Liver (tissue), 9 donors: ENCODE measurements around the gene SDK2. TPM values are rescaled to one million over a fixed set of nuclear protein-coding genes. Genes with fewer than 3 reads are reported as not detected.
"Not testable (repeated sequence)": the region's sequence is repeated elsewhere in the genome, so short reads cannot be mapped to it uniquely, and the experiment has no call there.

Experiments used
- DNase-seq: peaks from one replicate; pipeline ENCODE4 v3.0.0-alpha.2; 2017; ENCODE audit warnings: low spot score
- H3K27ac ChIP-seq, 2 donors: one replicate each; pipeline ENCODE4 v1.7.0; 2013; ENCODE audit warnings: inconsistent platforms in 2 of 2, low read length in 2 of 2, control low read depth in 1 of 2, low read depth in 1 of 2, mild to moderate bottlenecking in 1 of 2
- H3K27me3 ChIP-seq, 4 donors: one replicate each; pipeline versions ENCODE4 v1.6.1 to v1.7.0; 2013; ENCODE audit warnings: low read length in 3 of 4, inconsistent platforms in 1 of 4, mild to moderate bottlenecking in 1 of 4, moderate library complexity in 1 of 4; ENCODE audit not compliant: control insufficient read depth in 4 of 4, insufficient read depth in 4 of 4
- H3K36me3 ChIP-seq, 4 donors: one replicate each; pipeline versions ENCODE4 v1.6.1 to v1.7.0; 2013; ENCODE audit warnings: low read length in 3 of 4, mild to moderate bottlenecking in 3 of 4, low read depth in 1 of 4, moderate library complexity in 1 of 4; ENCODE audit not compliant: control insufficient read depth in 4 of 4, insufficient read depth in 3 of 4
- H3K4me1 ChIP-seq, 4 donors: one replicate each; pipeline versions ENCODE4 v1.6.1 to v1.7.0; 2013; ENCODE audit warnings: low read length in 3 of 4, mild to moderate bottlenecking in 3 of 4, moderate library complexity in 1 of 4; ENCODE audit not compliant: control insufficient read depth in 4 of 4, insufficient read depth in 4 of 4
- H3K4me3 ChIP-seq, 3 donors: one replicate each; pipeline versions ENCODE4 v1.6.1 to v1.7.0; 2013; ENCODE audit warnings: low read length in 3 of 3, control low read depth in 1 of 3, low read depth in 1 of 3, mild to moderate bottlenecking in 1 of 3
- H3K9ac ChIP-seq, 2 donors: one replicate each; pipeline ENCODE4 v1.7.0; 2013; ENCODE audit warnings: low read length in 2 of 2, mild to moderate bottlenecking in 2 of 2, moderate library complexity in 2 of 2, control low read depth in 1 of 2, low read depth in 1 of 2
- H3K9me3 ChIP-seq, 4 donors: one replicate each; pipeline versions ENCODE4 v1.6.1 to v1.7.0; 2013; ENCODE audit warnings: low read length in 3 of 4; ENCODE audit not compliant: control insufficient read depth in 4 of 4
- EGR1 ChIP-seq, 2 donors: IDR thresholded peaks; 2 replicates each; pipeline ENCODE4 v1.6.1; 2016 to 2018; ENCODE audit warnings: antibody characterized with exemption in 2 of 2, low read depth in 2 of 2
- GABPA ChIP-seq, 2 donors: IDR thresholded peaks in 1 of 2; conservative IDR thresholded peaks in 1 of 2; 2 replicates each; pipeline ENCODE4 v1.6.1; 2016; ENCODE audit warnings: antibody characterized with exemption in 2 of 2, mild to moderate bottlenecking in 1 of 2, moderate library complexity in 1 of 2
- HNF4A ChIP-seq, 2 donors: conservative IDR thresholded peaks; 2 replicates each; pipeline ENCODE4 v1.6.1; 2016; ENCODE audit warnings: antibody characterized with exemption in 2 of 2, mild to moderate bottlenecking in 2 of 2
- HNF4G ChIP-seq: IDR thresholded peaks from 2 replicates; pipeline ENCODE4 v1.6.1; 2016; ENCODE audit warnings: antibody characterized with exemption
- JUND ChIP-seq, 2 donors: IDR thresholded peaks; 2 replicates each; pipeline ENCODE4 v1.6.1; 2016; ENCODE audit warnings: antibody characterized with exemption in 2 of 2
- NR2F2 ChIP-seq: IDR thresholded peaks from 2 replicates; pipeline ENCODE4 v1.6.1; 2016; ENCODE audit warnings: antibody characterized with exemption
- RAD21 ChIP-seq, 2 donors: IDR thresholded peaks; 2 replicates each; pipeline ENCODE4 v1.6.1; 2016; ENCODE audit warnings: antibody characterized with exemption in 2 of 2, mild to moderate bottlenecking in 2 of 2
- RXRA ChIP-seq, 2 donors: IDR thresholded peaks; 2 replicates each; pipeline ENCODE4 v1.6.1; 2017 to 2018; ENCODE audit warnings: antibody characterized with exemption in 2 of 2, mild to moderate bottlenecking in 1 of 2
- SP1 ChIP-seq: IDR thresholded peaks from 2 replicates; pipeline ENCODE4 v1.6.1; 2018; ENCODE audit warnings: antibody characterized with exemption, mild to moderate bottlenecking
- TAF1 ChIP-seq: conservative IDR thresholded peaks from 2 replicates; pipeline ENCODE4 v1.6.1; 2016; ENCODE audit warnings: antibody characterized with exemption, mild to moderate bottlenecking
- YY1 ChIP-seq: IDR thresholded peaks from 2 replicates; pipeline ENCODE4 v1.6.1; 2016; ENCODE audit warnings: antibody characterized with exemption, mild to moderate bottlenecking
- WGBS: extraction: QIAGEN DNeasy Blood & Tissue Kit; methylation state at CpG from one replicate; pipeline ENCODE4 v1.1.7; 2013; 5-methylcytosine and 5-hydroxymethylcytosine counted together
- polyA plus RNA-seq, 2 donors: library from polyadenylated mRNA; stranded (reverse) in 1 of 2; unstranded in 1 of 2; fragments of 200-250 nt in 1 of 2; fragments of >200 nt in 1 of 2; fragmentation: Nextera tagmentation in 1 of 2; extraction: Ambion mirVana in 1 of 2; gene quantifications; one replicate each; pipeline versions ENCODE4 v1.2.1 to v1.2.3, GENCODE V29; 2013 to 2015
- total RNA-seq, 2 donors: library from RNA; depleted of rRNA; stranded (reverse); fragments of >200 nt; gene quantifications; one replicate each; pipeline ENCODE4 v1.2.3, GENCODE V29; 2014
- TF ChIP-seq, protein P1 (sequence below): IDR thresholded peaks from 2 replicates; pipeline ENCODE4 v1.6.1; 2016; ENCODE audit warnings: antibody characterized with exemption
- TF ChIP-seq, protein P2 (sequence below): IDR thresholded peaks from 2 replicates; pipeline ENCODE4 v1.6.1; 2016; ENCODE audit warnings: antibody characterized with exemption
- TF ChIP-seq, protein P3 (sequence below): fragments of 150-350 bp; IDR thresholded peaks from 2 replicates; pipeline ENCODE4 v1.5.1; 2017; ENCODE audit warnings: improper control_type of control experiment, low read depth, low read length; ENCODE audit not compliant: missing input control
- TF ChIP-seq, protein P4 (sequence below): IDR thresholded peaks from 2 replicates; pipeline ENCODE4 v1.6.1; 2016; ENCODE audit warnings: antibody characterized with exemption, mild to moderate bottlenecking
- donor health status: healthy.
- donor health status: healthy.
- donor health status: healthy.
- donor health status: healthy.
- donor health status: healthy.

SDK2 gene
- total and polyA plus RNA-seq, 4 donors = 0.05 to 0.42 (median 0.10) TPM

DNA sequence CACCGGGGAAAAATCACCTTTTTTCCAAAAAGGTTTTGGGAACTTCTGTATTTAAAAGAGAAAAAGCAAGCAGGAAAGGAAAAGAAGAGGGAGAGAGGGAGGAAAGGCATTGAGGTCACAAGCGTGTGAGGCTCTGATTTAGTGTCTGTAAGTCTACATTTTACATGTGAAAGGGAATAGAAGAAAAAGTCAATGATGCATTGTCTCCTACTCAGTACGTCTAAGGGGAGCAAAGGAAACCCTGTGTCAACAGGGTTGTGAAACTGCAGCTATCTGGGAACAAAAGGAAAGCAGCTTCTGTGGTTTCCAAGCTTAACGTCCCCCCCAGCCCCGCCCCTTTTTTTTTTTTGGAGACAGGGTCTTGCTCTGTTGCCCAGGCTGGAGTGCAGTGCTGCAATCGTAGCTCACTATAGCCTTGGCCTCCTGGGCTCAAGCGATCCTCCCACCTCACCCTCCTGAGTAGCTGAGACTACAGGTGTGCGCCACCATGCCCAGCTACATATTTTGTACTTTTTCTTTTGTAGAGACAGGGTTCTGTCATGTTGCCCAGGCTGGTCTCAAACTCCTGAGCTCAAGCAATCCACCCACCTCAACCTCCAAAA, 330.6 kb downstream of the SDK2 start:
- no peak overlapping the region for H3K9ac ChIP-seq
- no peak for DNase-seq
- H3K27me3 ChIP-seq = no peaks in the 10 kb centered on the region
- TF ChIP-seq EGR1 (IDR thresholded peaks at IDR 0.05; ENCODE audit: low read depth in 2 of 2) (no peak), RAD21 (IDR thresholded peaks at IDR 0.05) (no peak), HNF4G (no peak), SP1 (no peak), HNF4A (conservative IDR thresholded peaks at IDR 0.05) (no peak), TAF1 (no peak), RXRA (IDR thresholded peaks at IDR 0.05) (no peak), GABPA (IDR thresholded peaks at IDR 0.05 in 1 of 2, conservative IDR thresholded peaks at IDR 0.05 in 1 of 2) (no peak)
- TF ChIP-seq, protein P1, sequence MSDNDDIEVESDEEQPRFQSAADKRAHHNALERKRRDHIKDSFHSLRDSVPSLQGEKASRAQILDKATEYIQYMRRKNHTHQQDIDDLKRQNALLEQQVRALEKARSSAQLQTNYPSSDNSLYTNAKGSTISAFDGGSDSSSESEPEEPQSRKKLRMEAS = no peak
- TF ChIP-seq, protein P2, sequence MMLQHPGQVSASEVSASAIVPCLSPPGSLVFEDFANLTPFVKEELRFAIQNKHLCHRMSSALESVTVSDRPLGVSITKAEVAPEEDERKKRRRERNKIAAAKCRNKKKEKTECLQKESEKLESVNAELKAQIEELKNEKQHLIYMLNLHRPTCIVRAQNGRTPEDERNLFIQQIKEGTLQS = no peak
- TF ChIP-seq, protein P3, sequence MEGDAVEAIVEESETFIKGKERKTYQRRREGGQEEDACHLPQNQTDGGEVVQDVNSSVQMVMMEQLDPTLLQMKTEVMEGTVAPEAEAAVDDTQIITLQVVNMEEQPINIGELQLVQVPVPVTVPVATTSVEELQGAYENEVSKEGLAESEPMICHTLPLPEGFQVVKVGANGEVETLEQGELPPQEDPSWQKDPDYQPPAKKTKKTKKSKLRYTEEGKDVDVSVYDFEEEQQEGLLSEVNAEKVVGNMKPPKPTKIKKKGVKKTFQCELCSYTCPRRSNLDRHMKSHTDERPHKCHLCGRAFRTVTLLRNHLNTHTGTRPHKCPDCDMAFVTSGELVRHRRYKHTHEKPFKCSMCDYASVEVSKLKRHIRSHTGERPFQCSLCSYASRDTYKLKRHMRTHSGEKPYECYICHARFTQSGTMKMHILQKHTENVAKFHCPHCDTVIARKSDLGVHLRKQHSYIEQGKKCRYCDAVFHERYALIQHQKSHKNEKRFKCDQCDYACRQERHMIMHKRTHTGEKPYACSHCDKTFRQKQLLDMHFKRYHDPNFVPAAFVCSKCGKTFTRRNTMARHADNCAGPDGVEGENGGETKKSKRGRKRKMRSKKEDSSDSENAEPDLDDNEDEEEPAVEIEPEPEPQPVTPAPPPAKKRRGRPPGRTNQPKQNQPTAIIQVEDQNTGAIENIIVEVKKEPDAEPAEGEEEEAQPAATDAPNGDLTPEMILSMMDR = no peak
- no peaks in the 10 kb centered on the region for H3K36me3 ChIP-seq
- no peak overlapping the region for H3K4me3 ChIP-seq
- H3K4me1 ChIP-seq = peaks cover 0 to 17% (median 7%) of the 10 kb centered on the region in 4 donors
- H3K9me3 ChIP-seq = no peaks in the 10 kb centered on the region
- no peak overlapping the region for H3K27ac ChIP-seq
- 79% methylated on average over 8 of the region's 8 CpGs for WGBS

DNA sequence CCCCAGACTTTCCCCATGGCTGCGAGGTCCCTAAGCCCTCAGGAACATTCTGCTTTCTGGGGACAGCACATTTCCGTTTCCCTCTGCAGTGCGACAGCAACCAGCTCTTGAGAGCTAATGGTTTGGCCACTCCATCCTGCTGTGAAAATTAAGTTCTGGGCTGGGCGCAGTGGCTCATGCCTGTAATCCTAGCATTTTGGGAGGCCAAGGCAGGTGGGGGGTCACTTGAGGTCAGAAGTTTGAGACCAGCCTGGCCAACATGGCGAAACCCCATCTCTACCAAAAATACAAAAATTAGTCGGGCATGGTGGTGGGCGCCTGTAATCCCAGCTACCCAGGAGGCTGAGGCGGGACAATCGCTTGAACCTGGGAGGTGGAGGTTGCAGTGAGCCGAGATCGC, 331.4 kb downstream of the SDK2 start:
- H3K36me3 ChIP-seq, H3K9me3 ChIP-seq, H3K27me3 ChIP-seq, DNase-seq, H3K4me3 ChIP-seq: not testable (repeated sequence)
- peaks cover 0 to 24% (median 11%) of the 10 kb centered on the region in 4 donors for H3K4me1 ChIP-seq
- H3K9ac ChIP-seq = peak overlapping the region in 1 of 2 donors; percentile 68
- WGBS = 81% methylated on average over 11 of the region's 11 CpGs
- H3K27ac ChIP-seq = peak overlapping the region; percentile 95 to 96

DNA sequence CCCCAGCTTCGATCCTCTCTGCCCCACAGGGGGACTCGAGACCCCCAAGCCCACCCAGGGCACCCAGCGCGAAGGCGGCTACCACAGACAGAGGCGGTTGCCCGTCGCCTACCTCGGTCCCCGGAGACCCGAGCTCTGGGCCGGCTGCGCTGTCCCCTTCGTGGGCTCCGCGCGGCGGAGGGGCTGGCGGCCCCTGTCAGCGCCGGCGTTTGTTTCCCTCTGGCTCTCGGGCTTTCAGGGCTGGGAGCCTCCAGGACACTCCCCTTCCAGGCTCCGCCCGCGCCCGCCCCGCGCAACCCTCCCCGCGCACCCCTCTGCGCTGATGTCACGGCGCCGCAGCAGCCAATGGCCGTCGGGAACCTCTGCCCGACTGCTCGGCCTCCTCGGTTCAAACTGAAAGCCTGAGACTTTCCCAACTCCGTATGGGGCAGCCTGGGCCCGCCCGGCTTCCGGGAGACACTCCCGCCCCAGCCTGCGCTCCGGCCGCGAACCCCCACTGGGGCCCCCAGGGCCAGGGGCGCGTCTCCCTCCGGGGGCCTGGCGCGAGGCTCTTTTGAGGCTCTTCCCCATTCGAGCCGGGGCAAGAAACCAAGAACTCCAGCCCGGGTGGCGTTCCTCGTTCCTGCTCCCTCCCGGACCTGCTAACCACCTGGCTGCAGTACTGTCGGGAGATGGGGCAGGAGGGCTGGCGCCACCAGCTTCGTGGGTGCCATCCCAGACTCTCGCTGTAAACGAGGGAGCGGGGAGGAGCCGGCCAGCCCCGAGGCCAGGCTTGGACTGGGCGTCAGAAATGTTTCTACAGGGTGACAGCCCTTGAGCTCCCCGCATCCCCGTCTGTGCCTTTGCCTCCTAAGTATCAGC, 332.2 kb downstream of the SDK2 start, which contains the start of gene CDC42EP4:
Gene CDC42EP4 (minus strand): TSS at position 221 of the 861 bp plus-strand sequence. CDS start 25,501 bp downstream, outside the sequence.
- H3K9me3 ChIP-seq = no peaks in the 10 kb centered on the region
- WGBS = 1% methylated on average over 71 of the region's 71 CpGs
- H3K36me3 ChIP-seq = no peaks in the 10 kb centered on the region
- peak; percentile 96 for DNase-seq
- H3K4me3 ChIP-seq = peak within 1 kb of the TSS; percentile 85 to 88 (median 85)
- peak within 1 kb of the TSS; percentile 95 to 96 for H3K27ac ChIP-seq
- H3K27me3 ChIP-seq = no peaks in the 10 kb centered on the region
- H3K4me1 ChIP-seq = peaks cover 0 to 28% (median 14%) of the 10 kb centered on the region in 4 donors
- H3K9ac ChIP-seq = peak within 1 kb of the TSS; percentile 83 to 89
- TF ChIP-seq JUND (IDR thresholded peaks at IDR 0.05) = peak in 1 of 2 donors; percentile 46
- TF ChIP-seq, protein P1 = no peak
- TF ChIP-seq, protein P3 = no peak
- TF ChIP-seq GABPA (IDR thresholded peaks at IDR 0.05 in 1 of 2, conservative IDR thresholded peaks at IDR 0.05 in 1 of 2) = peak in 1 of 2 donors; percentile 48
- TF ChIP-seq, protein P4, sequence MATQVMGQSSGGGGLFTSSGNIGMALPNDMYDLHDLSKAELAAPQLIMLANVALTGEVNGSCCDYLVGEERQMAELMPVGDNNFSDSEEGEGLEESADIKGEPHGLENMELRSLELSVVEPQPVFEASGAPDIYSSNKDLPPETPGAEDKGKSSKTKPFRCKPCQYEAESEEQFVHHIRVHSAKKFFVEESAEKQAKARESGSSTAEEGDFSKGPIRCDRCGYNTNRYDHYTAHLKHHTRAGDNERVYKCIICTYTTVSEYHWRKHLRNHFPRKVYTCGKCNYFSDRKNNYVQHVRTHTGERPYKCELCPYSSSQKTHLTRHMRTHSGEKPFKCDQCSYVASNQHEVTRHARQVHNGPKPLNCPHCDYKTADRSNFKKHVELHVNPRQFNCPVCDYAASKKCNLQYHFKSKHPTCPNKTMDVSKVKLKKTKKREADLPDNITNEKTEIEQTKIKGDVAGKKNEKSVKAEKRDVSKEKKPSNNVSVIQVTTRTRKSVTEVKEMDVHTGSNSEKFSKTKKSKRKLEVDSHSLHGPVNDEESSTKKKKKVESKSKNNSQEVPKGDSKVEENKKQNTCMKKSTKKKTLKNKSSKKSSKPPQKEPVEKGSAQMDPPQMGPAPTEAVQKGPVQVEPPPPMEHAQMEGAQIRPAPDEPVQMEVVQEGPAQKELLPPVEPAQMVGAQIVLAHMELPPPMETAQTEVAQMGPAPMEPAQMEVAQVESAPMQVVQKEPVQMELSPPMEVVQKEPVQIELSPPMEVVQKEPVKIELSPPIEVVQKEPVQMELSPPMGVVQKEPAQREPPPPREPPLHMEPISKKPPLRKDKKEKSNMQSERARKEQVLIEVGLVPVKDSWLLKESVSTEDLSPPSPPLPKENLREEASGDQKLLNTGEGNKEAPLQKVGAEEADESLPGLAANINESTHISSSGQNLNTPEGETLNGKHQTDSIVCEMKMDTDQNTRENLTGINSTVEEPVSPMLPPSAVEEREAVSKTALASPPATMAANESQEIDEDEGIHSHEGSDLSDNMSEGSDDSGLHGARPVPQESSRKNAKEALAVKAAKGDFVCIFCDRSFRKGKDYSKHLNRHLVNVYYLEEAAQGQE = peak; percentile 76
- peak; percentile 48 to 57 for TF ChIP-seq RXRA (IDR thresholded peaks at IDR 0.05)
- no peak for TF ChIP-seq HNF4G
- TF ChIP-seq EGR1 (IDR thresholded peaks at IDR 0.05; ENCODE audit: low read depth in 2 of 2) = no peak
- TF ChIP-seq YY1 = peak; percentile 77
- TF ChIP-seq HNF4A (conservative IDR thresholded peaks at IDR 0.05) = peak; percentile 24 to 53
- TF ChIP-seq NR2F2 = no peak
